Pancreas (tissue), 10 donors: ENCODE measurements around the gene WWC1. TPM values are rescaled to one million over a fixed set of nuclear protein-coding genes. Genes with fewer than 3 reads are reported as not detected.

Experiments used
- ATAC-seq, 4 donors: fragments of 200-7000 bp; cut with Tn5 transposase; one replicate each; pipeline versions ENCODE4 v1.8.0 to v1.9.1; 2020; ENCODE audit warnings: mild to moderate bottlenecking in 4 of 4, moderate library complexity in 4 of 4
- DNase-seq, 6 donors: peaks; one replicate each; pipeline ENCODE4 v3.0.0-alpha.2; 2020
- FAIRE-seq: peaks from 2 replicates; lab custom pipeline; 2012; peaks lifted over from hg19 to GRCh38; lab: Jason Lieb, UNC
- H3K27ac ChIP-seq, 4 donors: fragments of 200-600 bp; sonication (generic); 1 replicate in 3 of 4; 2 replicates in 1 of 4; pipeline versions ENCODE4 v1.5.0 to v1.8.0; 2020
- H3K27me3 ChIP-seq, 4 donors: fragments of 200-600 bp; one replicate each; pipeline ENCODE4 v1.8.0; 2021
- H3K36me3 ChIP-seq, 3 donors: fragments of 200-600 bp; sonication (generic) in 1 of 3; one replicate each; pipeline versions ENCODE4 v1.5.0 to v1.8.0; 2020 to 2021
- H3K4me1 ChIP-seq, 3 donors: fragments of 200-600 bp; one replicate each; pipeline ENCODE4 v1.8.0; 2021
- H3K4me3 ChIP-seq, 4 donors: fragments of 200-600 bp; sonication (generic) in 2 of 4; one replicate each; pipeline versions ENCODE4 v1.5.0 to v1.8.0; 2020 to 2021
- H3K9me3 ChIP-seq, 4 donors: fragments of 200-600 bp; one replicate each; pipeline ENCODE4 v1.8.0; 2021
- WGBS, 2 donors: extraction: QIAGEN DNeasy Blood & Tissue Kit; methylation state at CpG; one replicate each; pipeline ENCODE4 v1.1.7; 2013; 5-methylcytosine and 5-hydroxymethylcytosine counted together
- intact Hi-C, 3 donors: fragments of 100-400 bp; cut with DNase I; formaldehyde crosslinking; loops; one replicate each; pipeline versions ENCODE4 v1.11.1 to v1.14.2; 2022
- polyA plus RNA-seq, 2 donors: library from polyadenylated mRNA; stranded (reverse); fragments of 200-250 nt; gene quantifications; one replicate each; pipeline ENCODE4 v1.2.3, GENCODE V29; 2013
- total RNA-seq, 6 donors: library from RNA; stranded (reverse); fragmentation: NEBNext Ultra II Directional in 4 of 6; extraction: Animal tissue kit (Norgen Biotek cat#: 25700) in 4 of 6; gene quantifications; one replicate each; pipeline versions ENCODE4 v1.2.1 to v1.2.4, GENCODE V29; 2021 to 2023
- TF ChIP-seq, protein P1 (sequence below), 4 donors: fragments of 200-600 bp; sonication (generic) in 3 of 4; IDR thresholded peaks; one replicate each; pipeline versions ENCODE4 v1.5.0 to v1.8.0; 2021; ENCODE audit warnings: antibody characterized with exemption in 4 of 4
- donor health status: healthy with polysubstance abuse.
- donor health status: DM: no; HTN: no; CAD: no; lungs with moderate emphysema.
- donor health status: DM: no; HTN: no; CAD: no.
- donor health status: control.
- donor health status: control.
- donor health status: Bipolar disorder and iron deficiency.
- donor health status: DM: yes; HTN: yes; CAD: no.
- donor health status: DM: no; HTN: no; CAD: no.
- donor health status: DM: no; HTN: no; CAD: no.
- donor health status: DM: yes; HTN: yes; CAD: no.

The WWC1 gene
- total and polyA plus RNA-seq, 8 donors, result 35.0 to 54.2 (median 38.7) TPM

DNA sequence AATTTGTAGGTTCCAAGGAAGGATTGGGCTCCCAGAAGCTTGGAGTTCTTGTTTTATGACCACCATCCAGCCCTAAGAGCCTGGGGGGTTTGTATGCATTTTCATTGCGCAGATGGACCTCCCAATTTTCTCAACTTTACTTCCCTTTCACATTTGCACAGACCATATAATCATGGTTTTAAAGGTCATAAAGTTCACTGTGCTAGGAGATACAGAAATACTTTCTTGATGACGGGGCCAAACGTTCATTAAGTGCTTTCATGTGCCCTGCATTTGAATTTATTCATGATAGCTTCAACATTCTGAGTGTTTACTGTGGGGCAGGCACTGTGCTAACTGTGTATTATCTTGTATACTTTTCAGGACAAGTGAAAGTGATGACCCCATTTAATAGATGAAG, 51.5 kb downstream of the WWC1 start:
- no peak for FAIRE-seq
- DNase-seq, result no peak
- ATAC-seq, result no peak
- Histone ChIP-seq H3K27ac (no peak overlapping the region), H3K36me3 (no peaks in the 10 kb centered on the region), H3K27me3 (no peaks in the 10 kb centered on the region), H3K4me1 (peaks cover 8 to 22% (median 15%) of the 10 kb centered on the region in 3 donors), H3K9me3 (no peaks in the 10 kb centered on the region), H3K4me3 (no peak overlapping the region)
- 77 to 82% methylated on average over 3 of the region's 3 CpGs for WGBS, 2 donors
- TF ChIP-seq, protein P1, sequence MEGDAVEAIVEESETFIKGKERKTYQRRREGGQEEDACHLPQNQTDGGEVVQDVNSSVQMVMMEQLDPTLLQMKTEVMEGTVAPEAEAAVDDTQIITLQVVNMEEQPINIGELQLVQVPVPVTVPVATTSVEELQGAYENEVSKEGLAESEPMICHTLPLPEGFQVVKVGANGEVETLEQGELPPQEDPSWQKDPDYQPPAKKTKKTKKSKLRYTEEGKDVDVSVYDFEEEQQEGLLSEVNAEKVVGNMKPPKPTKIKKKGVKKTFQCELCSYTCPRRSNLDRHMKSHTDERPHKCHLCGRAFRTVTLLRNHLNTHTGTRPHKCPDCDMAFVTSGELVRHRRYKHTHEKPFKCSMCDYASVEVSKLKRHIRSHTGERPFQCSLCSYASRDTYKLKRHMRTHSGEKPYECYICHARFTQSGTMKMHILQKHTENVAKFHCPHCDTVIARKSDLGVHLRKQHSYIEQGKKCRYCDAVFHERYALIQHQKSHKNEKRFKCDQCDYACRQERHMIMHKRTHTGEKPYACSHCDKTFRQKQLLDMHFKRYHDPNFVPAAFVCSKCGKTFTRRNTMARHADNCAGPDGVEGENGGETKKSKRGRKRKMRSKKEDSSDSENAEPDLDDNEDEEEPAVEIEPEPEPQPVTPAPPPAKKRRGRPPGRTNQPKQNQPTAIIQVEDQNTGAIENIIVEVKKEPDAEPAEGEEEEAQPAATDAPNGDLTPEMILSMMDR (IDR thresholded peaks at IDR 0.05), result no peak
- intact Hi-C loops, result no loop called here

DNA sequence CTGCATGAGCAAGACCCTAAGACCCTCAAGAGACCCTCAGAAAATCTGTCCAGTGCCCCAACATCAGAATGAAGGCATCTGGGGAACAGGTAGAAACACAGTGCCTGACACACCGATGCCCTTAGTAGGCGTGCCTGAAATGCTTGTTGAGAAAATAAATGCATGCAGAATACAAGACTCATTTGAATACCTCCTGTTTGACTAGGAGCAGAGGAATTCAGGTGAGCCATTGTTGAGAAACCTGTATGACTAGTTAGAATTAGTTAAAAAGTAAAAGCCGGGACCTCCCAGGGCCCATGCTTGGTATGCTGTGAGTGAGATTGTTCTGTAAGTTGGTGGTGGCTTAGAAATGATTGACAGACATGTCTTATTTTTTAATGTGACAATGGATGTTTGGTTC, 55.0 kb downstream of the WWC1 start:
- DNase-seq (peak in 2 of 6 donors; percentile 32 to 60), FAIRE-seq (no peak), ATAC-seq (peak; percentile 85 to 93 (median 88))
- WGBS, 2 donors, result 32 to 39% methylated on average over 3 of the region's 3 CpGs
- TF ChIP-seq, protein P1 (IDR thresholded peaks at IDR 0.05), result no peak
- intact Hi-C loops, result no loop called here
- peaks cover 8 to 22% (median 15%) of the 10 kb centered on the region in 3 donors for H3K4me1 ChIP-seq
- no peaks in the 10 kb centered on the region for H3K36me3 ChIP-seq
- peak overlapping the region; percentile 52 to 72 (median 70) for H3K27ac ChIP-seq
- no peaks in the 10 kb centered on the region for H3K27me3 ChIP-seq
- no peaks in the 10 kb centered on the region for H3K9me3 ChIP-seq
- H3K4me3 ChIP-seq, result no peak overlapping the region

DNA sequence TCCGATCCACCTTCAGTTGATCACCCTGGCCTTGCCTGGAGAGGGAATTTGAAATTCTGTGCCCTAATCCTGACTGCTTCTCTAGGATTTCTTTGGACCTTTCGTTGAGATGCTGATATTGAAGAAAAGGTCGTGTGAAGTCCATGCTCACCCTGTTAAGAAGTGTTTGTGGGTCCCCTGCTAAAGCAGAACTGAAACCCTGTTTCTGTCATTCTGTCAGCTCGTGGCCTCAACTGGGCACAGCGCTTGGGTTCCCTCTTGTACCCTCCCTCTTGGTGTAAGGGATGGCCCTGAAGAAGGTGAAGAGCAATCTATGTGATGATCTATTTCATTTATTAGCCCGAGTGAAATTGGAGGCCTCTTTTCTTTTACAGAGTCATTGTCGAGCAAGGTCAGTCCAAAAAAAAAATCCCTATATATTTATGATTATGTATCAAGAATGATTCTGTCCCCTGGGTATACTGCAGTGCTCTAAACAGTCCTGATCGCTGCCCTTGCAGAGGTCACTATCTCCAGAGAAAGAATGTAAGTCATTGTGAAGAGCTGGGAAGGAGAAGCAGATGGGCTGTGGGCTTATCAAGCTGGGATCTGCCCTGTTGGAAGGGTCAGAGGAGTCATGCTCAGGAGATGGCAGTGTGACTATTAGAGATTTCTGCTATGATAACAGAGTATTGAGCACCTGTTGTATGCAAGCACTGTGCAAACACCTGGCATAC, 56.1 kb downstream of the WWC1 start:
- Histone ChIP-seq H3K4me1 (peaks cover 8 to 22% (median 15%) of the 10 kb centered on the region in 3 donors), H3K4me3 (no peak overlapping the region), H3K27ac (peak overlapping the region; percentile 52 to 68 (median 62)), H3K9me3 (no peaks in the 10 kb centered on the region), H3K36me3 (no peaks in the 10 kb centered on the region), H3K27me3 (no peaks in the 10 kb centered on the region)
- DNase-seq (no peak), FAIRE-seq (no peak), ATAC-seq (no peak)
- intact Hi-C loops, result no loop called here
- TF ChIP-seq, protein P1 (IDR thresholded peaks at IDR 0.05), result no peak
- WGBS, 2 donors, result 75 to 78% methylated on average over 8 of the region's 8 CpGs

DNA sequence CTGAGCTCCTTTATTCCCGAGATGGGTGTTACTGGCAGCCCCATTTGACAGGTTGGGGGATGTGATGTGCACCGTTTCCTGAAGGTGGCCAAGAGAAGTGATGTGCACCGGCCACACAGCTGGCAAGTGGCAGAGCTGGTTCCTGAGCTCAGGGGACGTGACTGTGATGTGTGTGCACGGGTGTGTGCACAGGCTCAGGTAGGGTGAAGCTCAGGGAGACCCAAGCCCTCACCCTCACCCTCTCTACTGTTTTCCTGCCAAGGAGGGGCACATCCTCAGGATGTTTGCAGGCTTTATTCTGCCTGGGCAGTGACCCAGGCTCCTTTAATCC, 56.6 kb downstream of the WWC1 start:
- H3K27ac ChIP-seq, result peak overlapping the region; percentile 26 to 68 (median 62)
- TF ChIP-seq, protein P1 (IDR thresholded peaks at IDR 0.05), result no peak
- WGBS, 2 donors, result 55 to 61% methylated on average over 5 of the region's 5 CpGs
- no peaks in the 10 kb centered on the region for H3K36me3 ChIP-seq
- H3K4me1 ChIP-seq, result peaks cover 8 to 25% (median 15%) of the 10 kb centered on the region in 3 donors
- DNase-seq (no peak), FAIRE-seq (no peak), ATAC-seq (peak in 1 of 4 donors; percentile 13)
- no peak overlapping the region for H3K4me3 ChIP-seq
- H3K27me3 ChIP-seq, result no peaks in the 10 kb centered on the region
- intact Hi-C loops, result no loop called here
- no peaks in the 10 kb centered on the region for H3K9me3 ChIP-seq

DNA sequence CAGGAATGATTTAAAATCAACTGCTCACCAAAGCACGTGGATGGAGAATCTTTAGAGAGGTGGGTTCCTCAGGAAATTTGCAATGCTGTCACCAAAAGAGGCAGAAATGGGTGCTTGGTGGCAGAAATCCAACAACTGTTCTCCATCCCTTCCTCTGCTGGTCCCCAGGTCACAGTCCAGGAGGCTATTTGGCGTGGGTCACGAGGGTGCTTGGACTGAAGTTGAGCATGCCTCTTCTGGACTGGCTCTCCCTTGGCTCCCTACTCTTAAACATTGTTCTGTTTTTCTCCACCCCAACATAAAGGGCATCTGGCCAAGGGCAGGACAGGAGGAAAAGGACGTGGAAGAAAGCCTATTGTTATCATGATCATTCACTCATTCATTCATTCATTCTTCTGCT, 58.9 kb downstream of the WWC1 start:
- TF ChIP-seq, protein P1 (IDR thresholded peaks at IDR 0.05), result no peak
- Histone ChIP-seq H3K27me3 (no peaks in the 10 kb centered on the region), H3K27ac (no peak overlapping the region), H3K9me3 (no peaks in the 10 kb centered on the region), H3K36me3 (no peaks in the 10 kb centered on the region), H3K4me1 (peaks cover 0 to 22% (median 17%) of the 10 kb centered on the region in 3 donors), H3K4me3 (no peak overlapping the region)
- DNase-seq (no peak), ATAC-seq (no peak), FAIRE-seq (no peak)
- intact Hi-C loops, result no loop called here
- 85% methylated on average over 4 of the region's 4 CpGs for WGBS, 2 donors
